Measurements from ENCODE around the gene HNRNPU. TPM values are rescaled to one million over a fixed set of nuclear protein-coding genes. Genes with fewer than 3 reads are reported as not detected.

HNRNPU gene
- total RNA-seq, 1 experiment from 2014 or later, result 536 TPM

GRCh38 chr1:244857761-244858160 is 6.6 kb downstream of the HNRNPU start:
- no peaks in the 10 kb centered on the region for H3K9me3 Mint-ChIP-seq
- H3K27ac Mint-ChIP-seq, result peak overlapping the region; percentile 90
- no peak for DNase-seq (ENCODE audit: low spot score)
- CTCF ChIA-PET, result interaction anchor here (1.0 kb wide), 1 partner anchor 185 kb away, joined by 5 read pairs; no protein-coding TSS in a partner anchor
- H3K27me3 Mint-ChIP-seq (ENCODE audit: low read depth), result no peaks in the 10 kb centered on the region
- POLR2A ChIA-PET, result interaction anchor here (0.7 to 0.9 kb wide), 2 partner anchors 79 to 113 kb away, joined by 3 to 4 read pairs; no protein-coding TSS in a partner anchor
- H3K4me1 Mint-ChIP-seq, result peaks cover 46% of the 10 kb centered on the region
- H3K4me3 Mint-ChIP-seq, result no peak overlapping the region
- H3K36me3 Mint-ChIP-seq, result peaks cover 95% of the 10 kb centered on the region
- no peak for ATAC-seq
- TF ChIP-seq MXD4 (CRISPR knock-in tag; IDR thresholded peaks at IDR 0.05; ENCODE audit: borderline replicate concordance) (no peak), HMGA2 (CRISPR knock-in tag; IDR thresholded peaks at IDR 0.05) (no peak), NFYB (CRISPR knock-in tag; conservative IDR thresholded peaks at IDR 0.05; ENCODE audit: low read depth) (no peak), KAT7 (CRISPR knock-in tag; IDR thresholded peaks at IDR 0.05; ENCODE audit: borderline replicate concordance) (no peak), ZBTB21 (CRISPR knock-in tag; IDR thresholded peaks at IDR 0.05; ENCODE audit: borderline replicate concordance) (no peak), SMAD4 (CRISPR knock-in tag; IDR thresholded peaks at IDR 0.05) (no peak), SMAD3 (CRISPR knock-in tag; IDR thresholded peaks at IDR 0.05; ENCODE audit: borderline replicate concordance) (no peak), CREB1 (CRISPR knock-in tag; IDR thresholded peaks at IDR 0.05) (no peak), TEAD4 (CRISPR knock-in tag; IDR thresholded peaks at IDR 0.05) (no peak), NR3C1 (CRISPR knock-in tag; conservative IDR thresholded peaks at IDR 0.05; ENCODE audit: low read depth) (no peak), JUN (CRISPR knock-in tag; IDR thresholded peaks at IDR 0.05) (no peak)
- TF ChIP-seq, protein P1, sequence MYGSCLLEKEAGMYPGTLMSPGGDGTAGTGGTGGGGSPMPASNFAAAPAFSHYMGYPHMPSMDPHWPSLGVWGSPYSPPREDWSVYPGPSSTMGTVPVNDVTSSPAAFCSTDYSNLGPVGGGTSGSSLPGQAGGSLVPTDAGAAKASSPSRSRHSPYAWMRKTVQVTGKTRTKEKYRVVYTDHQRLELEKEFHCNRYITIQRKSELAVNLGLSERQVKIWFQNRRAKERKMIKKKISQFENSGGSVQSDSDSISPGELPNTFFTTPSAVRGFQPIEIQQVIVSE (CRISPR knock-in tag; IDR thresholded peaks at IDR 0.05; ENCODE audit: borderline replicate concordance), result no peak
- TF ChIP-seq, protein P2, sequence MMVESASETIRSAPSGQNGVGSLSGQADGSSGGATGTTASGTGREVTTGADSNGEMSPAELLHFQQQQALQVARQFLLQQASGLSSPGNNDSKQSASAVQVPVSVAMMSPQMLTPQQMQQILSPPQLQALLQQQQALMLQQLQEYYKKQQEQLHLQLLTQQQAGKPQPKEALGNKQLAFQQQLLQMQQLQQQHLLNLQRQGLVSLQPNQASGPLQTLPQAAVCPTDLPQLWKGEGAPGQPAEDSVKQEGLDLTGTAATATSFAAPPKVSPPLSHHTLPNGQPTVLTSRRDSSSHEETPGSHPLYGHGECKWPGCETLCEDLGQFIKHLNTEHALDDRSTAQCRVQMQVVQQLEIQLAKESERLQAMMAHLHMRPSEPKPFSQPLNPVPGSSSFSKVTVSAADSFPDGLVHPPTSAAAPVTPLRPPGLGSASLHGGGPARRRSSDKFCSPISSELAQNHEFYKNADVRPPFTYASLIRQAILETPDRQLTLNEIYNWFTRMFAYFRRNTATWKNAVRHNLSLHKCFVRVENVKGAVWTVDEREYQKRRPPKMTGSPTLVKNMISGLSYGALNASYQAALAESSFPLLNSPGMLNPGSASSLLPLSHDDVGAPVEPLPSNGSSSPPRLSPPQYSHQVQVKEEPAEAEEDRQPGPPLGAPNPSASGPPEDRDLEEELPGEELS (CRISPR knock-in tag; IDR thresholded peaks at IDR 0.05), result no peak
- TF ChIP-seq, protein P3, sequence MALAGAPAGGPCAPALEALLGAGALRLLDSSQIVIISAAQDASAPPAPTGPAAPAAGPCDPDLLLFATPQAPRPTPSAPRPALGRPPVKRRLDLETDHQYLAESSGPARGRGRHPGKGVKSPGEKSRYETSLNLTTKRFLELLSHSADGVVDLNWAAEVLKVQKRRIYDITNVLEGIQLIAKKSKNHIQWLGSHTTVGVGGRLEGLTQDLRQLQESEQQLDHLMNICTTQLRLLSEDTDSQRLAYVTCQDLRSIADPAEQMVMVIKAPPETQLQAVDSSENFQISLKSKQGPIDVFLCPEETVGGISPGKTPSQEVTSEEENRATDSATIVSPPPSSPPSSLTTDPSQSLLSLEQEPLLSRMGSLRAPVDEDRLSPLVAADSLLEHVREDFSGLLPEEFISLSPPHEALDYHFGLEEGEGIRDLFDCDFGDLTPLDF (CRISPR knock-in tag; IDR thresholded peaks at IDR 0.05), result no peak
- TF ChIP-seq, protein P4, sequence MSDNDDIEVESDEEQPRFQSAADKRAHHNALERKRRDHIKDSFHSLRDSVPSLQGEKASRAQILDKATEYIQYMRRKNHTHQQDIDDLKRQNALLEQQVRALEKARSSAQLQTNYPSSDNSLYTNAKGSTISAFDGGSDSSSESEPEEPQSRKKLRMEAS (CRISPR knock-in tag; IDR thresholded peaks at IDR 0.05), result no peak

DNA sequence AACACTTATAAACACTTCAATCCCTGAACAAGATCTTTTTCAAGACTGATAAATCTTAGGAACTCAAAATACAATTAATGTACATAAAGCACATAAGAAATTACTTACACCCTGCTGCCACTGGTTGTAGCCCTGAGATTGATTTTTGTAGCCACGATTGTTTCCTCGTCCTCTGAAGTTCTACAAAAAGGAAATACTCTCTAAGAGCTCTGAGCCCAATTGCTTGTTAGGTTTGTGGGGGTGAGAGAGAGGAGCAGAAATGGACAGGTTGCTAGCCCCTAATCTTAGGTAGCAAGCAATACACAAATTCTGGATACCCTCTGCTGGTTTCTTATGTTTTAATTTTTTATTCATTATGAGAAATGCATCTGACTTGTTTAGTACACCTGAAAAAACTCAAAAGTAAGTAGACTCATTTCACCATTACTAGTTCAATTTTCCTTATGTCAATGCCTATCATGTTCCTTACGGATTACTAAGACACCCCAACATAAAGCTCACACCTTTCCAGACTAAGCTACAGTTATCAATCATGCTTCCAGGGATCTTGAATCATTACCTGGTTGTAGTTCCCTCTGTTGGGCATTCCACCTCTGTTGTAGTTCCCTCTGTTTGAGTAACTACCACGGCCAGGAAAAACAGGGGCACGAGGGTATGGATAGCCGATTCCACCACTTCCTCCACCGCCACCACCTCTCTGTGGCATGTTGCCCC is 9.3 kb downstream of the HNRNPU start:
- H3K4me3 Mint-ChIP-seq, result no peak overlapping the region
- ChIA-PET POLR2A (interaction anchor here (0.6 to 1.2 kb wide), 2 partner anchors 19 to 142 kb away, joined by 3 to 4 read pairs; no protein-coding TSS in a partner anchor), CTCF (interaction anchor here (0.7 kb wide), 1 partner anchor 86 kb away, joined by 4 read pairs; no protein-coding TSS in a partner anchor)
- H3K27me3 Mint-ChIP-seq (ENCODE audit: low read depth), result no peaks in the 10 kb centered on the region
- DNase-seq (ENCODE audit: low spot score), result no peak
- peak overlapping the region; percentile 84 for H3K27ac Mint-ChIP-seq
- no peak for ATAC-seq
- peaks cover 96% of the 10 kb centered on the region for H3K36me3 Mint-ChIP-seq
- peaks cover 23% of the 10 kb centered on the region for H3K4me1 Mint-ChIP-seq
- no peaks in the 10 kb centered on the region for H3K9me3 Mint-ChIP-seq
- no peak for TF ChIP-seq SP1 (CRISPR knock-in tag; conservative IDR thresholded peaks at IDR 0.05)
- TF ChIP-seq NFYB (CRISPR knock-in tag; conservative IDR thresholded peaks at IDR 0.05; ENCODE audit: low read depth), result no peak
- TF ChIP-seq, protein P5, sequence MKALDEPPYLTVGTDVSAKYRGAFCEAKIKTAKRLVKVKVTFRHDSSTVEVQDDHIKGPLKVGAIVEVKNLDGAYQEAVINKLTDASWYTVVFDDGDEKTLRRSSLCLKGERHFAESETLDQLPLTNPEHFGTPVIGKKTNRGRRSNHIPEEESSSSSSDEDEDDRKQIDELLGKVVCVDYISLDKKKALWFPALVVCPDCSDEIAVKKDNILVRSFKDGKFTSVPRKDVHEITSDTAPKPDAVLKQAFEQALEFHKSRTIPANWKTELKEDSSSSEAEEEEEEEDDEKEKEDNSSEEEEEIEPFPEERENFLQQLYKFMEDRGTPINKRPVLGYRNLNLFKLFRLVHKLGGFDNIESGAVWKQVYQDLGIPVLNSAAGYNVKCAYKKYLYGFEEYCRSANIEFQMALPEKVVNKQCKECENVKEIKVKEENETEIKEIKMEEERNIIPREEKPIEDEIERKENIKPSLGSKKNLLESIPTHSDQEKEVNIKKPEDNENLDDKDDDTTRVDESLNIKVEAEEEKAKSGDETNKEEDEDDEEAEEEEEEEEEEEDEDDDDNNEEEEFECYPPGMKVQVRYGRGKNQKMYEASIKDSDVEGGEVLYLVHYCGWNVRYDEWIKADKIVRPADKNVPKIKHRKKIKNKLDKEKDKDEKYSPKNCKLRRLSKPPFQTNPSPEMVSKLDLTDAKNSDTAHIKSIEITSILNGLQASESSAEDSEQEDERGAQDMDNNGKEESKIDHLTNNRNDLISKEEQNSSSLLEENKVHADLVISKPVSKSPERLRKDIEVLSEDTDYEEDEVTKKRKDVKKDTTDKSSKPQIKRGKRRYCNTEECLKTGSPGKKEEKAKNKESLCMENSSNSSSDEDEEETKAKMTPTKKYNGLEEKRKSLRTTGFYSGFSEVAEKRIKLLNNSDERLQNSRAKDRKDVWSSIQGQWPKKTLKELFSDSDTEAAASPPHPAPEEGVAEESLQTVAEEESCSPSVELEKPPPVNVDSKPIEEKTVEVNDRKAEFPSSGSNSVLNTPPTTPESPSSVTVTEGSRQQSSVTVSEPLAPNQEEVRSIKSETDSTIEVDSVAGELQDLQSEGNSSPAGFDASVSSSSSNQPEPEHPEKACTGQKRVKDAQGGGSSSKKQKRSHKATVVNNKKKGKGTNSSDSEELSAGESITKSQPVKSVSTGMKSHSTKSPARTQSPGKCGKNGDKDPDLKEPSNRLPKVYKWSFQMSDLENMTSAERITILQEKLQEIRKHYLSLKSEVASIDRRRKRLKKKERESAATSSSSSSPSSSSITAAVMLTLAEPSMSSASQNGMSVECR (CRISPR knock-in tag; IDR thresholded peaks at IDR 0.05; ENCODE audit: borderline replicate concordance), result no peak
- TF ChIP-seq, protein P3 (CRISPR knock-in tag; IDR thresholded peaks at IDR 0.05), result no peak
- TF ChIP-seq ESRRA (CRISPR knock-in tag; IDR thresholded peaks at IDR 0.05; ENCODE audit: borderline replicate concordance), result no peak
- no peak for TF ChIP-seq ZNF416 (CRISPR knock-in tag; IDR thresholded peaks at IDR 0.05)
- TF ChIP-seq RORB (CRISPR knock-in tag; IDR thresholded peaks at IDR 0.05), result no peak
- TF ChIP-seq NR2C2 (CRISPR knock-in tag; IDR thresholded peaks at IDR 0.05), result no peak
- TF ChIP-seq ZNF281 (CRISPR knock-in tag; IDR thresholded peaks at IDR 0.05), result no peak

Data from WTC11 (cell line).